Fibroblast of skin of abdomen (primary cell): ENCODE data around the gene SPDYE2.
"Not testable (repeated sequence)": the region's sequence is repeated elsewhere in the genome, so short reads cannot be mapped to it uniquely, and the experiment has no call there.

Experiments
- DNase-seq: peaks from one replicate; pipeline ENCODE4 v3.0.0-alpha.2; 2013

The SPDYE2 gene

DNA sequence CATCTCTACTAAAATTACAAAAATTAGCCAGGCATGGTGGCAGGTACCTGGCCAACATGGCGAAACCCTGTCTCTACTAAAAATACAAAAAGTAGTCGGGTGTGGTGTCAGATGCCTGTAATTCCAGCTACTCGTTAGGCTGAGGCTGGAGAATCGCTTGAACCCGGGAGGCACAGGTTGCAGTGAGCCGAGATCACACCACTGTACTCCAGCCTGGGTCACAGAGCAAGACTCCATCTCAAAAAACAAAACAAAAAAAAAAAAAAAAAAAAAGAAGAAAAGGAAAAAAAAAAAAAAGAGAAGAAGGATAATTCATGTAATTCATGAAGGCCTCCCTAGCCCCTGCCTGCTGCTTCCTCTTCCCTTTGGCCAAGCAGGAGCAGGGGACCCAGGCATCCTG, 10.4 kb upstream of the SPDYE2 start:
- DNase-seq: not testable (repeated sequence)

DNA sequence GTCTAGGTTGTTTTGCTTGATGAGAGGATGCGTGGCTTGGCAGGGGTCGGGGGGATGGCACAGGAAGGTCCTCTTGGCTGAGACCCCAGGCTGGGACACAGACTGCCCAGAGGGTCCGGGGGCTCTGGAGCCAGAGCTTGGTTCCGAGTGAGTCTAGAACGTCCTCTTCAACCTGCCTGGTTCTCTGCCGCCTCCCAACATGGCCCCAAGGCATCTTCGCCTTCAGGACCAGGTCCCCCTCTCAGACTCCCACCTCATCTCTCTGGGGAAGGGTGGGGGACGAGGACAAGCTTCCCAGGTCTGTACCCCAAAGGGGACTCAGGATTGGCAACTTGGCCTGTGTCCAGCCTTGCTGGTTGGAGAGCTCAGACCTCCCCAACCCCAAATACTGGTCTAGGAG, 8.9 kb upstream of the SPDYE2 start:
- not testable (repeated sequence) for DNase-seq

DNA sequence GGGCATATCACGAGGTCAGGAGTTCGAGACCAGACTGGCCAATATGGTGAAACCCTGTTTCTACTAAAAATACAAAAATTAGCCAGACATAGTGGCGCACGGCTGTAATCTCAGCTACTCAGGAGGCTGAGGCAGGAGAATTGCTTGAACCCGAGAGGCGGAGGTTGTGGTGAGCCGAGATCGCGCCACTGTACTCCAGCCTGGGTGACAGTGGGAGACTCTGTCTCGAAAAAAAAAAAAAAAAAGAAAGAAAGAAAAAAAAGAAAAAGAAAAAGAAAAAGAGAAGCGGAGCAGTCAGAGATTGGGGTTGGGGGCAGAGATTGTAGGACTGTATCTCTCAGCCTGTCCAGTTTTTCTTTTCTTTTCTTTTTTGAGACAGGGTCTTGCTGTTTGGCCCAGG, 8.3 kb upstream of the SPDYE2 start:
- DNase-seq: not testable (repeated sequence)

DNA sequence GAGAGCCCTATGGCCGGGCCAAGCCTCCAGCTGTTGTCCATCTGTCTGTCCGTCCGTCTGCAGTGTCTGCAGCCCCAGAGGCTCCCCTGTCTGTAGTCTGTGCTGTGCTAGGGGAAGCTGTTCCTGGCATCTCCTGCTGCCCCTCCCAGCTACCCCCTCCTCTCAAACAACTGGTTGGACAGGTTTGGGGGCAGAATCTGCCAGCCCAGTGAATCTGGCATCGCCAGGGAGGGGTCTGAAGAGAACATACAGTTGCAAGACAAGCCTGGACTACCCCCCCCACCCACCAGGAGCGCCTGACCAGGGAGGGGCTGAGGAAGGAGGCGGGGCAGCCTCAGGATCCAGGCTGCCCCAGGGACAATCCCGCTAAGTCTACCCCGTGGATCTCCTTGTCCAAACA, 7.4 kb upstream of the SPDYE2 start, which contains the start of gene UPK3BL2:
UPK3BL2 (minus strand) TSS at position 101 of the 400 bp plus-strand sequence; CDS start at position 41, 60 bp downstream.
- DNase-seq: not testable (repeated sequence)

DNA sequence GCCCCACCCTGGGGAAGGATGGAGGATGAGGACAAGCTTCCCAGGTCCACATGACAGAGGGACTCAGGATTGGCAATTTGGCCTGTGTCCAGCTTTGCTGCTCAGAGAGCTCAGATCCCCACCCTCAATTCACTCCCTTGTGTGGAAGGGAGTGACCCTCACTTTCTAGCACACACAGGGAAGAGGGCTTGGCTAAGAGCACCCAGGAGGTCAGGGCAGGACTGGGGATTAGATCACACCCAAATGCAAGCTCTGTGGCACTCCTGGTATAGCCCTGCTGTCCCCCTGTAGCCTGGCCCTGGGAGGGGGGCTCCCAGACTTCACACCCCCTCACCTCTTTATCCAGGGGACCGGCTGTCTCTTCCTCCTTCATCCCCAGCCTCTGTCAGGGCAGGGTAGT, 6.7 kb upstream of the SPDYE2 start:
- DNase-seq: not testable (repeated sequence)

DNA sequence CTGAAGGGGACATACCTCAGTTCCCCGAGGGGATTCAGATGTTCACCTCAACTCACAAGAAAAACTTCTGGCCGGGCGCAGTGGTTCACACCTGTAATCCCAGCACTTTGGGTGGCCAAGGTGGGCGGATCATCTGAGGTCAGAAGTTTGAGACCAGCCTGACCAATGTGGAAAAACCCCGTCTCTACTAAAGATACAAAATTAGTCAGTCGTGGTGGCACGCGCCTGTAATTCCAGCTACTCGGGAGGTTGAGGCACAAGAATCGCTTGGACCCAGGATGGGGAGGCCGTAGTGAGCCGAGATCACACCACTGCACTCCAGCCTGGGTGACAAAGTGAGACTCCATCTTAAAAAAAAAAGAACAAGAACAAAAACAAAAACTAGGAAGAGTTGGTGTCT, 5.7 kb upstream of the SPDYE2 start:
- not testable (repeated sequence) for DNase-seq

DNA sequence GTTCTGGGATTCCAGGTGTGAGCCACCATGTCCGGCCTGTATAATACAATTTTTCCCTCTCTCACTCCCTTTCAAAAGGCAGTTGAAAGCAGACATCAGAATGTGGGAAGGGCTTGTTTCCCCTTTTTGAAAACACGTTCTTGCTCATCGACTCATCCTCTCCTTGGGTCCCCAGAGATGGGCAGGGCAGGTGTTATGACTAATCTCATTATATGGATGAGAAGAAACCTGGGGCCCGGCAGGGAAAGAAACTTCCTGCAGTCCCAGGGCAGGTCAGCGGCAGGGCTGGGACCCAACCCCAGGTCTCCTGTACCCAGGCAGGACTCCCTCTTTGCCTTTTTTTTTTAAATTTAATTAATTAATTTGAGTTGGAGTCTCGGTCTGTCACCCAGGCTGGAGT, 4.7 kb upstream of the SPDYE2 start:
- DNase-seq: not testable (repeated sequence)

DNA sequence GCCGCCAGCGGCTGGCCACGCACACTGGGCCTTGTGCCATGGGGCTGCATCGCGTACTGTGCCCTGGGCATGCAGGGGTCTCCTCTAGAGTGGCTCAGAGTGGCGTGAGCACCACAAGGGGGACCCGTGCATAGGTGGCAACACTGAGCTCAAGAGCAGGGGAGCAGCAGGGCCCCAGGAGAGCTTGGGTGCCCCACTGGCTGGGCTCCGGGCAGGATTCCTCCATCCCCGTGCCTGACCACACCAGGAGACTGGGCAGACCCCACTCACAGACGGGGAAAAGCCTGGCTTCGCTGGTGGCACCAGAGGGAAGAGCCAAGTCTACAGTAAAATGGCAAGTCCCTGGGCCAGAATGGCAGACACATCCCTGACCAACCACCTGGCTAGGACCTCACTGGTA, 17.6 kb downstream of the SPDYE2 start:
- not testable (repeated sequence) for DNase-seq

DNA sequence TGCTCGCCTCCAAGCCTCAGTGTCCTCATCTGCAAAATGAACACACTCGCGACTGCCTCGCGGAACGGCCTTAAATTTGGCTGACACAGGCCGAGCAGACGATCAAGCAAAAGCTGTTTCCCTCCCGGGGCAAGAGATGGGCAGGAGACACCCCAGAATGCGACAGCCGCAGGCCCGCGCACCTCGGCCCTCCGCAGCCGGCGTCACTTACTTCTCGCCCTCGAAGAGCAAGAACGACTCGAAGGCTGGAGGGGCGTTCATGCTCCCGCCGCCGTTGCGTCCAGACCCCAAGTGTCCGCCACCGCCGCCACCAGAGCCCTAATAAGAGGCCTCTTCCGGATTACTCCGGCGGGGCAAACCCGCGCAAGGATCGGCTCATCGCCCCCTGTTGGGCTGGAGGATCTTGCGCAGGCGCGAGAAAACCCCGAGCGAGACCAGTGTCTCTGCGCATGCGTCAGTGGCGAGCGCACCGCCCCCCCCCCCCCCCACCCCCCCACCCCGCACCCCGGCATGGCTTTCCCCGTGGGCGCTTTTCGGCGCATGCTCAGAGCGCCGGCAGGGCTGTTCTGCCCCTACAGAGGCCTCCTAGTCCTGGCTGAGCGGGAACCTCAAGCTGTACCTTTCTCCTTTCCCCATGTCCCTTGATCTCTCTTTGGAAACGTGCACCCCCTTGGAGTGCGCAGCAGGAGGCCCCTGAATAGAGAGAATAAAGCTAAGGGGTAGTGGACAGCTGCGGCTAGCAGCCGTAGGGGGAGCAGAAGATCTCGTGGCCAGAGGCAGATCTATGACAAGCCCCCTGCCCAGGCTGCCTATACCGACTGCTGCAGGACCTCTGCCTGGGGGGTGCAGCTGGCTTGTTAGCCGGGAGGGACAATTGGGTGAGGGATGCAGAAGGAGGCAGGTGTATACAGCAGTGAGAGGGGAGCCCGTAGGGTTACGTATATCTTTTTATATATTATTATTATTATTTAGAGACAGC, 21.5 kb downstream of the SPDYE2 start, which contains the start of gene POLR2J3:
POLR2J3 (minus strand) TSS at position 323 of the 979 bp plus-strand sequence; CDS start at position 261, 62 bp downstream.
- DNase-seq: peak; percentile 92

DNA sequence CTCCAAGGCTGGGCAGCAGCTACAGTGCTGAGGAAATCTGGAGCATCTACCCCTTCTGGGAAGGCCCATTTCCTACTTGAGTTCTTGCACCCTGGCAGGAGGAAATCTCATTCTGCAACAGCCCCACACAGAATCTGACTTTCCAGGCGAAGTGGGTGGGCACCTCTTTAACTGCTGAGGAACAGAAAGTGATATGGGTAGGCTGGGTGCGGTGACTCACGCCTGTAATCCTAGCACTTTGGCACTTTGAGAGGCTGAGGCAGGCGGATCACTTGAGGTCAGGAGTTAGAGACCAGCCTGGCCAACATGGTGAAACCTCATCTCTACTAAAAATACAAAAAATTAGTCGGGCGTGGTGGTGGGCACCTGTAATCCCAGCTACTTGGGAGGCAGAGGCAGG, 23.6 kb downstream of the SPDYE2 start:
- DNase-seq: not testable (repeated sequence)

DNA sequence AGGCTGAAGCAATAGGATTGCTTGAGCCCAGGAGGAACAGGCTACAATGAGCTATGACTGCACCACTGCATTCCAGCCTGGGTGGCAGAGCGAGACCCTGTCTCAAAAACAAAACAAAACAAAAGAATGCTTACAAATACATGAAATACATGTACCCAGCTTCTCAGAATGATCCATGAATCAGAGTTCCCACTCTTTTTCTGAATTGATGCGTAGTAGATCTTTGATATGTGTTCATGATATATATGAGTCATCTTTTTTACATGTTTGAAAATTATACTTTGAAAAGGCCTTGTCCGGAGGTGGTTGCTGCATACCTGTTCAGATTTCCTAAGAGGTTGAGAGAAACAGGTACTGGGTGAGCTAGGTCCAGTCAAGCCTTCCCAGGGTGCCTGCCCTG, 25.3 kb downstream of the SPDYE2 start:
- not testable (repeated sequence) for DNase-seq

DNA sequence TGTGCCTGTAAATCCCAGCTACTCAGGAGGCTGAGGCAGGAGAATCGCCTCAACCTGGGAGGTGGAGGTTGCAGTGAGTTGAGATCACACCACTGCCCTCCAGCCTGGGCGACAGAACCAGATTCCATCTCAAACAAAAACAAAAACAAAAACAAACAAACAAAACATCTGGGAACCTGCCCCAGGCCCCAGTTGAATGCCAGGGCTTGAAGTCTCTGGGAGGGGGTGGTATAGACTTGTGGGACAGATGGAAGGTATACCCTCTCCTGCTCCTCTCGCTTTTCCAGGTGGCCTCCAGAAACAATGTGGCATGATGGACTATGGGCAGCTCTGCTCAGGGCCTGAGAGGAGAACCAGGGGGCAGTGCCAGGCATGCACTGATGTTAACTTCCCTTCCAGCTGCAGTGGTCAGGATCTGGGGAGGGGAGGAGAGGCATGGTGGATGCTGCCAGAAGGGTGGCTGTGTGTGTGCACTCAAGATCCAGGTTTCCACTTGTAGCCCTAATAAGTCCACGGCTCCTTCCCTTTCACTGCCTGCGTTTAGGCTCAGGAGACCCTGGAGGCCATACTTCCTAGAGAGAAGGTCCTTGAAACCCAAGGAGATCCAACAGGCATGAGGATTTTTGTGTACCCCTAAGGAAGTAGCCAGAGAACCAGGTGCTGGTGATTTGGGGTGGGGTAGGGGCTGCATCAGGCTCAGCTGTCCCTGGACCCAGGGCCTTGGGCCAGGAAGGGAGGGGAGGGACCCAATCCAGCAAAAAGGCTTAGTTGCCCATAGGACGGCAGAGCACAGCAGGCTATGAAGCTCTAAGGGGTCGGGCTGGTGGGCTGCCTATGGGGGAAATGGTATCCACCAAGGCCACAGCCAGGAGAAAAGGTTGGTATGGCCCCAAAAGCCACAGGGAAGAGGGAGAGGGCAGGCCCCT, 26.6 kb downstream of the SPDYE2 start:
- not testable (repeated sequence) for DNase-seq

DNA sequence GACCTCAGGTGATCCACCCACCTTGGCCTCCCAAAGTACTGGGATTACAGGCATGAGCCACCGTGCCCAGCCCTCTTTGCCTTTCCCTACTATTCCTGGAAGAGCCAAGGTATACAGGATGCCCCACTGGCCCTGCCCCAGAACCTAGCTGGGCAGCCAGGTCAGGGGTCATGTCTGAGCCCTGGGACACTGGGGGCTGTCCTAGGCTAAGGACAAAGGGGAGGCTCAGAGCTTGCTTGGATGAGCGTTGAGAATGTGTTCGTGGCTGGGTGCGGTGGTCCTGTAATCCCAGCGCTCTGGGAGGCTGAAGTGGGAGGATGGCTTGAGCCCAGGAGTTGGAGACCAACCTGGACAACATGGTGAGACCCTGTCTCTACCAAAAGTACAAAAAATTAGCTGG, 27.5 kb downstream of the SPDYE2 start:
- not testable (repeated sequence) for DNase-seq

DNA sequence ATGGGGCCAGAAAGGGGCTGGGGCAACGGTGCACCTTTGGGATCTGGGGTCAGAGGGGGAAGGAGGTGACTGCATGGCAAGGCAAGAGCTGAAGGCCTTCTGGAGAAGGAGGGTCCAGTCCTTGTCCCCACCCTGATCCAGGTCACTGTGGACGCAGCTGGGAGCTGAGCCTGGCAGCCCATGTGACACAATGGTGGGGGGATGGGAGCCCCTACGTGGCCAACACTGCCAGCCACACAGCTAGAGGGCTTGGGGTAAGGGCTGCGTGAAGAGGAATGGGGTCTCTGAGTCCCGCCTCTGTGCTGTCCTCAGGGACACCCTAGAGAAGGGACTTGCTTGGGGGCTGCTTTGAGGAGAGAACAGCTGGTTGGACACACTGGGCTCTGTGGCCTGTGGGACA, 30.7 kb downstream of the SPDYE2 start:
- not testable (repeated sequence) for DNase-seq

DNA sequence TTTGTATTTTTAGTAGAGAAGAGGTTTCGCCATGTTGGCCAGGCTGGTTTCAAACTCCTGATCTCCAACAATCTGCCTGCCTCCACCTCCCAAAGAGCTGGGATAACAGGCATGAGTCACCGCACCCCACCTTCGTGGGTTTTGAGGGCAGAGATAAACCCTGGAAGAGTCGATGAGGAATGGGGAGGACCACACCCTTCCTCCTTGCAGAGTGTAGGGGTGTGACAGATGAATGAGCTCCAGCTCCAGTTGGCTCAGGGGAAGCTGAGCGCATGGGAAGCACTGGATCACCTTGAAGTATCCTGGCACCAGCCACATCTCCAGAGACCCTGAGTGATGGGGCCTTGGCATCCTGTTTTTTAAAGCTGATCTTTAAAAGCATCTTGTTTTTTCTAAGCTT, 32.5 kb downstream of the SPDYE2 start:
- not testable (repeated sequence) for DNase-seq

DNA sequence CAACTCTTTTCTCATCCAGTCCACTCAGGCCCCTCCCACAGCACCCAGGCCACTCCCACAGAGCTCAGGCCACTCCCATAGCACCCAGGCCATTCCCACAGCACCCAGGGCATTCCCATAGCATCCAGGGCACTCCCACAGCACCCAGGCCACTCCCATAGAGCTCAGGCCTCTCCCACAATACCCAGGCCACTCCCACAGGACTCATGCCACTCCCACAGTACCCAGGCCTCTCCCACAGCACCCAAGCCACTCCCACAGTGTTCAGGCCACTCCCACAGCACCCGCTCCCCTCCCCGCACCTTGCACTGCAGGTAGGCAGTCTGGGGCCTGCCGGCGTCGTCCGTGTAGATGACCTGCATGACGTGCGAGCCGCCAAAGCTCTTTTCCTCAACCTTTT, 38.8 kb downstream of the SPDYE2 start:
- DNase-seq: not testable (repeated sequence)

DNA sequence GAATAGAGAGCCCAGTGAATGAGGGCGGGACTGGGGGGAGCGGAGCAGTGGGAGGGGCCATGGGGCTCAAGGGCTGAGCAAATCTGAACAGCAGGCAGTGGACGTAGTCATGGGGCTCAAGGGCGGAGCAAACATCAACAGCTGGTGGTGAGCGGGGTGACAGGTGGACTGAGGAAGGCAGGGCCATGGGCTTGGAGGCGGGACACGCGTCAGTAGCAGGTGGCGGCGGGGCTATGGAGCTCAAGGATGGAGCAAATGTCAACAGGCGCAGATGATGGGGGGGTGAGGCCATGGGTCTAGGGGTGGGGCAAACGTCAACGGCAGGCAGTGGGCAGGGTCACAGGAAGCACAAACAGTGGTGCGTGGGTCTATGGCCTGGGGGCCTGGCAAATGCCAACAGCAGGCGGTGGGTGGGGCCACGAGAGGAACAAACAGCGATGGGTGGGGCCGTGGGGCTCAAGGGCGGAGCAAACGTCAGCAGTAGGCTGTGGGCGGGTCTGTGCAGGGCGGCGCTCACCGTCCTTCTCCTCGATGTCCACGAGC, 41.5 kb downstream of the SPDYE2 start:
- not testable (repeated sequence) for DNase-seq

DNA sequence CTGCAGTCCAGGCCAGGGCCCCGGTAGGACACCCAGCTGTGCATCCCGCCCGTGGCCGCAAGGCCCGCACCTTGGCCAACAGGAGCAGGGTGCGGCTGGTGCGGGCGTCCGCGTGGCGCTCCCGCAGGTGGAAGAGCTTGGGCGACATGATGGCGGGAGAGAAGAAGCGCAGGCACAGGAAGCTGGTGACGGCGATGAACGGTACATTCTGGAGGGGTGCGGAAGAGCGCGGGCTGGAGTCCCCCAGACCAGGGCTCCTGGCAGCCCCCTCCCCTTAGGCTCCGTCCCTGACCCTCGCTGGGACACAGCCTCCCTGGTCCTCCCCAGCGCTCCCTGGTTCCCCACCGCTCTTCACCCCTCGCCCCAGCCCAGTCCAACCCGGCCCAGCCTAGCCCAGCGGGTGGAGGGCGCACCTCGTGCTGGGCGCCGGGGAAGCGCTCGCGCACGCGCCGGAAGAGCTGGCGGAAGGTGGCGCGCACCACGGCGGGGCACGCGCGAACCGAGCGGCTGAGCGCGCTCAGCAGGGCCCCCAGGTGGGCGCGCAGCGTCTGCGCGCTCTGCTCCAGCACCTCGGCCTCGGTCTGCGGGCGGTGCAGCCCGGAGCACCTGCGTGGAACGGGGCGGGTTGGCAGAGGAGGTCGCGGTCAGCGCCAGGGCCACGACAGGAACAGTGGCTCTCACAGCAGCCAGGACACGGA, 42.8 kb downstream of the SPDYE2 start:
- not testable (repeated sequence) for DNase-seq

DNA sequence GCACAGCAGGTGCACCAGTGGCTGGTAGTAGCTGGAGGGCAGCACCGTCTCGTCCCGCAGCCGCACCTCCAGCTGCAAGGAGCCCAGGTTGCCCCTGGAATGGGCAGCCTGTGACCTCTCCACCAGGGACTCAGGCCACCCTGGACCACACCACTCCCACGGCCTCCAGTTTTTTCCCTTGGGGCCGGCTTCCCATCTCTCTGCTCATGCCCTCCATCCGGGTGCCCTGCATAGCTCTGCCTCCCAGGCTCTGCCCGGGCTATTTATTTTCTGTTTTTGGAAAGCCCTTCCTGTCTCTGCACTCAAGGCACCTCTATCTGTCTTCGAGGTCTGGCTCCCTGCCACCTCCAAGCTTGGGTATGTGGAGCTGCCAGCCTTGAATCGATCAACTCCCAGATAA, 45.0 kb downstream of the SPDYE2 start:
- not testable (repeated sequence) for DNase-seq

DNA sequence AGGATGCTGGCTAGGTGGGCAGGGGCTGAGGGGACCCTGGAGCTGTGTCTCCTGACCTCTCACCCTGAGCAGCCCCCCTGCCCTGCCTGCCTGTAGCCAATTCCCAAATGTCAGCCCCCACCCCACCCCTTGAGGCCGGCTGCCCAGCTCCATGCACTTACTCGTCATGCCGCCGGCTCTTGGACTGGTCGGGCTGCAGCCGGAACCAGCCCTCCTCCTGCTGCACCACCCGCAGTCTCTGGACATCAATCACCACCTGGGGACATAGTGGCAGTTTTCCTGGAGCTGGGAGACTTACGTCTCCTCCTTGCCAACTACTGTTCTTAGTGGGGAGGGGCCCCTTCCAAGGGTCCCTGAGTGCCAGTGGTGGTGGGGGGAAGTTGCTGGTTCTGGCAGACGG, 48.7 kb downstream of the SPDYE2 start:
- not testable (repeated sequence) for DNase-seq

DNA sequence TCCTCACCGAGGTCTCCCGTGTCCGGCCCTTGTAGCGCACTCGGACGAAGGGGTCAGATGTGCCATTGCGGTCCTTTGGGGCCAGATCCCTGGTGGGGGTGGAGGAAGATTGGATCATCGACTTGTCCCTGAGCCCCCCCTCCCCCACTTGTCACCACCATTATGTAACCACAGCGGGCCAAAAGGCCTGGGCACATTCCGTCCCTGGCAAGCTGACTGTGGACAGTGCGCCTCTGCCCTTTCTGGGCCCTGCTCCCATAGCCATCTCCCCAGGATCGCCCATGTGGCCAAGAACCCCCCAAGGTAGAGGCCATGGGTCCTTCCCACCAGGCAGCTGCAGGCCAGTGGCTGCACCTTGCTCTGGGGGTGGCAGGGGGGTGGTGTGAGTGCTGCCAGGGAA, 51.3 kb downstream of the SPDYE2 start:
- DNase-seq: not testable (repeated sequence)
